Hepatocyte (in vitro differentiated cells): Measurements from ENCODE around the gene CLCF1. TPM values are rescaled to one million over a fixed set of nuclear protein-coding genes. Genes with fewer than 3 reads are reported as not detected.

ENCODE experiments used
- DNase-seq: peaks from one replicate; pipeline ENCODE4 v3.0.0-alpha.2; 2016; ENCODE audit warnings: low spot score
- H2AFZ ChIP-seq: fragments of 200-600 bp; sonication (generic); 2 replicates; pipeline ENCODE4 v1.6.0; 2016; ENCODE audit warnings: antibody characterized with exemption, mild to moderate bottlenecking
- H3K27ac ChIP-seq: fragments of 200-600 bp; sonication (generic); 2 replicates; pipeline ENCODE4 v1.5.1; 2016; ENCODE audit warnings: mild to moderate bottlenecking
- H3K27me3 ChIP-seq: fragments of 200-600 bp; sonication (generic); 2 replicates; pipeline ENCODE4 v1.6.1; 2016
- H3K36me3 ChIP-seq: fragments of 200-600 bp; sonication (generic); replicated peaks from 2 replicates; pipeline ENCODE4 v1.5.1; 2016; ENCODE audit warnings: low read depth; ENCODE audit not compliant: insufficient read depth
- H3K4me1 ChIP-seq: fragments of 200-600 bp; sonication (generic); 2 replicates; pipeline ENCODE4 v1.5.1; 2016; ENCODE audit warnings: mild to moderate bottlenecking, moderate library complexity; ENCODE audit not compliant: insufficient read depth
- H3K4me2 ChIP-seq: fragments of 200-600 bp; sonication (generic); 2 replicates; pipeline ENCODE4 v1.6.0; 2016
- H3K4me3 ChIP-seq: fragments of 200-600 bp; sonication (generic); 2 replicates; pipeline ENCODE4 v1.5.1; 2016; ENCODE audit warnings: mild to moderate bottlenecking
- H3K79me2 ChIP-seq: fragments of 200-600 bp; sonication (generic); 2 replicates; pipeline ENCODE4 v1.6.0; 2017; ENCODE audit warnings: mild to moderate bottlenecking
- H3K9me2 ChIP-seq: fragments of 200-600 bp; sonication (generic); replicated peaks from 2 replicates; pipeline ENCODE4 v1.6.0; 2017; ENCODE audit warnings: mild to moderate bottlenecking; ENCODE audit not compliant: insufficient read depth
- H3K9me3 ChIP-seq: fragments of 200-600 bp; sonication (generic); 2 replicates; pipeline ENCODE4 v1.5.1; 2016; ENCODE audit warnings: low read depth, mild to moderate bottlenecking
- H4K20me1 ChIP-seq: fragments of 200-600 bp; sonication (generic); 2 replicates; pipeline ENCODE4 v1.6.0; 2016; ENCODE audit warnings: mild to moderate bottlenecking; ENCODE audit not compliant: insufficient read depth, poor library complexity, severe bottlenecking
- CTCF ChIP-seq: fragments of 200-600 bp; sonication (generic); IDR thresholded peaks from 2 replicates; pipeline ENCODE4 v1.5.1; 2016; ENCODE audit warnings: antibody characterized with exemption, mild to moderate bottlenecking; ENCODE audit not compliant: poor library complexity
- EZH2 ChIP-seq: fragments of 200-600 bp; sonication (generic); IDR thresholded peaks from 2 replicates; pipeline ENCODE4 v1.6.1; 2016; ENCODE audit warnings: antibody characterized with exemption, mild to moderate bottlenecking, borderline replicate concordance
- EZH2phosphoT487 ChIP-seq: fragments of 200-600 bp; sonication (generic); IDR thresholded peaks from one replicate; pipeline ENCODE4 v1.6.1; 2018; ENCODE audit warnings: antibody characterized with exemption, mild to moderate bottlenecking, low read depth, moderate library complexity; ENCODE audit not compliant: unreplicated experiment, severe bottlenecking
- WGBS: methylation state at CpG from one replicate; pipeline ENCODE4 v1.1.6; 2016; ENCODE audit warnings: low lambda C conversion rate; ENCODE audit errors: missing lambda C conversion rate; 5-methylcytosine and 5-hydroxymethylcytosine counted together
- polyA plus RNA-seq: library from polyadenylated mRNA; unstranded; fragments of >200 nt; fragmentation: Nextera tagmentation; extraction: Ambion mirVana; gene quantifications from 2 replicates; pipeline ENCODE4 v1.2.1, GENCODE V29; 2016
- total RNA-seq: library from RNA; depleted of rRNA; stranded (reverse); fragments of >200 nt; gene quantifications from 2 replicates; pipeline ENCODE4 v1.2.3, GENCODE V29; 2014

Gene CLCF1
- total and polyA plus RNA-seq, 2 experiments from 2014 or later: 9.4 to 13.2 TPM

GRCh38 chr11:67396587-67397389 lies 23.4 kb upstream of the CLCF1 start:
- Histone ChIP-seq H4K20me1 (peaks cover 11% of the 10 kb centered on the region), H3K9me3 (no peaks in the 10 kb centered on the region), H3K79me2 (peaks cover 30% of the 10 kb centered on the region), H3K27me3 (no peaks in the 10 kb centered on the region), H3K4me2 (no peak overlapping the region), H3K27ac (no peak overlapping the region), H2AFZ (no peak overlapping the region), H3K4me1 (peaks cover 9% of the 10 kb centered on the region), H3K36me3 (no peaks in the 10 kb centered on the region), H3K4me3 (no peak overlapping the region), H3K9me2 (no peaks in the 10 kb centered on the region)
- no peak for DNase-seq
- WGBS: 76% methylated on average over 13 of the region's 13 CpGs
- TF ChIP-seq EZH2phosphoT487 (no peak), CTCF (no peak), EZH2 (no peak)

- Histone ChIP-seq H2AFZ (no peak overlapping the region), H3K27ac (no peak overlapping the region), H3K27me3 (no peaks in the 10 kb centered on the region), H3K4me1 (peaks cover 9% of the 10 kb centered on the region), H3K4me2 (no peak overlapping the region), H3K79me2 (peaks cover 28% of the 10 kb centered on the region), H3K9me2 (no peaks in the 10 kb centered on the region), H3K4me3 (no peak overlapping the region), H3K9me3 (no peaks in the 10 kb centered on the region), H3K36me3 (no peaks in the 10 kb centered on the region), H4K20me1 (peaks cover 11% of the 10 kb centered on the region)
- DNase-seq: no peak
- 94% methylated on average over 7 of the region's 7 CpGs for WGBS
- TF ChIP-seq EZH2phosphoT487 (no peak), EZH2 (no peak)
Measured at GRCh38 chr11:67396259-67396581, 22.8 kb upstream of the CLCF1 start.

GRCh38 chr11:67395555-67396258 lies 22.3 kb upstream of the CLCF1 start:
- Histone ChIP-seq H3K27ac (no peak overlapping the region), H3K79me2 (peaks cover 27% of the 10 kb centered on the region), H2AFZ (no peak overlapping the region), H3K4me2 (no peak overlapping the region), H3K27me3 (no peaks in the 10 kb centered on the region), H4K20me1 (peaks cover 9% of the 10 kb centered on the region), H3K9me2 (no peaks in the 10 kb centered on the region), H3K4me3 (no peak overlapping the region), H3K9me3 (no peaks in the 10 kb centered on the region), H3K36me3 (no peaks in the 10 kb centered on the region), H3K4me1 (peaks cover 11% of the 10 kb centered on the region)
- 96% methylated on average over 19 of the region's 19 CpGs for whole genome bisulfite sequencing
- DNase-seq: no peak
- TF ChIP-seq EZH2 (no peak), EZH2phosphoT487 (no peak), CTCF (no peak)

GRCh38 chr11:67393990-67394389 lies 20.6 kb upstream of the CLCF1 start:
- Histone ChIP-seq H2AFZ (no peak overlapping the region), H3K9me3 (no peaks in the 10 kb centered on the region), H3K9me2 (no peaks in the 10 kb centered on the region), H3K4me2 (no peak overlapping the region), H3K27ac (no peak overlapping the region), H3K36me3 (no peaks in the 10 kb centered on the region), H4K20me1 (no peaks in the 10 kb centered on the region), H3K27me3 (no peaks in the 10 kb centered on the region), H3K79me2 (peaks cover 21% of the 10 kb centered on the region), H3K4me3 (no peak overlapping the region), H3K4me1 (peaks cover 6% of the 10 kb centered on the region)
- 96% methylated on average over 5 of the region's 5 CpGs for WGBS
- no peak for DNase-seq
- TF ChIP-seq EZH2phosphoT487 (no peak), EZH2 (no peak), CTCF (no peak)
